Body of pancreas (tissue), 4 donors: Measurements from ENCODE around the gene LAD1.

Experiments used
- CTCF ChIP-seq, 7 experiments: fragments of 450-650 bp in 4 of 7; fragments of 200-600 bp in 3 of 7; sonication (generic) in 3 of 7; IDR thresholded peaks; one replicate each; pipeline ENCODE4 v1.5.1; 2016 to 2019; ENCODE audit warnings: antibody characterized with exemption in 7 of 7
- POLR2A ChIP-seq, 3 donors: fragments of 450-650 bp; IDR thresholded peaks; one replicate each; pipeline ENCODE4 v1.6.1; 2016; ENCODE audit warnings: antibody characterized with exemption in 3 of 3, mild to moderate bottlenecking in 2 of 3

- TF ChIP-seq CTCF (IDR thresholded peaks at IDR 0.05) (no peak), POLR2A (IDR thresholded peaks at IDR 0.05) (no peak)
Observed at GRCh38 chr1:201403359-201403758, 4.2 kb upstream of the LAD1 start.
